Kidney glomerular epithelial cell (primary cell): Measurements from ENCODE around the gene FSTL4.

ENCODE experiments used
- DNase-seq: peaks from one replicate; lab custom pipeline; 2025; lab: John Stamatoyannopoulos, UW

Gene FSTL4

GRCh38 chr5:133384903-133385302 lies 227.4 kb downstream of the FSTL4 start:
- no peak for DNase-seq

- DNase-seq, result no peak
Measured at GRCh38 chr5:133384120-133384855, 228.1 kb downstream of the FSTL4 start.

- no peak for DNase-seq
Measured at GRCh38 chr5:133383580-133383939, 228.8 kb downstream of the FSTL4 start.

GRCh38 chr5:133382661-133383579 lies 229.4 kb downstream of the FSTL4 start:
- DNase-seq, result no peak

GRCh38 chr5:133381571-133382365 lies 230.6 kb downstream of the FSTL4 start:
- no peak for DNase-seq

- DNase-seq, result no peak
Measured at GRCh38 chr5:133381041-133381440, 231.3 kb downstream of the FSTL4 start.

GRCh38 chr5:133377736-133378135 lies 234.6 kb downstream of the FSTL4 start:
- DNase-seq, result no peak

- DNase-seq, result no peak
Measured at GRCh38 chr5:133376986-133377385, 235.4 kb downstream of the FSTL4 start.

GRCh38 chr5:133373121-133373870 lies 239.0 kb downstream of the FSTL4 start:
- DNase-seq, result no peak

GRCh38 chr5:133372293-133372937 lies 239.9 kb downstream of the FSTL4 start:
- DNase-seq, result no peak

GRCh38 chr5:133371371-133372155 lies 240.8 kb downstream of the FSTL4 start:
- no peak for DNase-seq

GRCh38 chr5:133370904-133371303 lies 241.4 kb downstream of the FSTL4 start:
- no peak for DNase-seq

GRCh38 chr5:133370036-133370831 lies 242.1 kb downstream of the FSTL4 start:
- no peak for DNase-seq

- no peak for DNase-seq
Measured at GRCh38 chr5:133368916-133369783, 243.2 kb downstream of the FSTL4 start.

GRCh38 chr5:133367984-133368383 lies 244.4 kb downstream of the FSTL4 start:
- no peak for DNase-seq

- no peak for DNase-seq
Measured at GRCh38 chr5:133367071-133367786, 245.1 kb downstream of the FSTL4 start.

- no peak for DNase-seq
Measured at GRCh38 chr5:133366438-133366837, 245.9 kb downstream of the FSTL4 start.

- DNase-seq, result no peak
Measured at GRCh38 chr5:133365738-133366137, 246.6 kb downstream of the FSTL4 start.
